Cerebellar nuclear complex (tissue), 1 donor: ENCODE results near the gene COL5A1.

Experiments
- DNase-seq, 2 experiments: peaks; one replicate each; lab custom pipeline; 2025; lab: John Stamatoyannopoulos, UW

COL5A1 gene

DNA sequence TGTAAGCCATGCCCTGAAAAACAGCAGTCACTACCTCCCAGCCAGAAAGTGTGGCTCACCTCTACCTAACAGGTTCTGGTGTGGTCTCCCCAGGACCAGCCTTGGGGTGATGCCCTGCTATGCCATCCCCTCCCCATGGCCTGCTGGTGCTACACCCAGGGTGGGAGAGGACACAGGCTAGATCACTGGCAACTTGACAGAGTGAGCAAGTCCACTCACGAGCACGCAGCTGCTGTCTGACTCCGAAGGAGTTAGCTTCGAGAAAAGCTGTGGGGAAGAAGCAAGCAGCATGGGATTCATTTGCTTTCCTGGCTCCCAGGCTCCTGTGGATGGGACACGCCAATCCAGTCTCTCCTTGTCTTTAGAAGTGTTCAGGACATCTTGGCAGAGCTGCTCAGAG lies 102.2 kb downstream of the COL5A1 start:
- no peak for DNase-seq

DNA sequence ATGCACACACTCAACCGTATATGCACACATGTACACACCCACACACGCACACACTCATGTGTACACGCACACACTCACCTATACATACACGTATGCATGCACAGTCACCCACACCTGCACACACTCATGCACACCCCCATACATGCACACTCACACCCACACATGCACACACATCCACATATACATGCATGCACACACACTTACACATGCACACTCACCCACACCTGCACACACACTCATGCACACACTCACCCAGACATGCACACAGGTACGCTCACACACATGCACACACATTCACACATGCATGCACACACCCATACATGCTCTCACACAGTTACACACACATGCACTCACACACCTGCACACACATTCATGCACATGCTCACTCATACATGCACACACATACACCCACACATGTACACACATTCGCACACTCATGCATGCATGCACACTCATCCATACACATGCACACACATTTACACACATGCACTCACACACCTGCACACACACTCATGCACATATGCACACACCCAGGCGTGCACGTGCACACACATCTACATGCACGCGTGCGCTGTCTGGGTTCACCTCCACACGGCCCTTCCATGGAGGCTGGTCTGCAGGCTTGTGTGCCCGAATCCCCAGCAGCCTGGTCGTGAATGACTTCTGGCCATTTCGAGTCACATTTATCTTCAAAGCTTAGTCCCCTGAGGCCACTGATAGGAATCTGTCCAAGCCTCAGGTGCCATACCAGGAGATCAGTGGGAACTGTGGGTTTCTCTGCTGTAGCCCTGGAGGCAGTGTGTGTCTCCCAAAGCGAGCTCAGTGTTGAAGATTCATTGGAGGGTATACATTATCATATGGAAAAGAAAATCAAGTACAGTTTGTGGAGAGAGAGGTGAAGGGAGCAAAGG lies 103.0 kb downstream of the COL5A1 start:
- DNase-seq: no peak

DNA sequence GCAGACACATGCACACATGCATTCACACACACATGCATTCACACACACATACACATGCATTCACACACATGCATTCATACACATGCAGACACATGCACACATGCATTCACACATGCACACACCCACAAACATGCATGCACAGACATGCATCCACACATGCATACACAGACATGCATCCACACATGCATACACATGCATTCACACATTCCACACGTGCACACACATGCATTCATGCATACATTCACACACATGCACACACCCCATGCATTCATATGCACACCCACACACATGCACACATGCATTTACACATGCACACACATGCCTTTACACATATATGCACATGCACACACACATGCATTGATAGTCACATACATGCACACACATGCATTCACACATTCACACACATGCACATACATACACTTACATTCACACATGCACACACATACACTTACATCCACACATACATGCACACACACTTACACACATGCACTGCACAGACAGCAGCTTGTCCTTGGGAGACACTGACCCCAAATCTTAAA lies 106.4 kb downstream of the COL5A1 start:
- DNase-seq: no peak

DNA sequence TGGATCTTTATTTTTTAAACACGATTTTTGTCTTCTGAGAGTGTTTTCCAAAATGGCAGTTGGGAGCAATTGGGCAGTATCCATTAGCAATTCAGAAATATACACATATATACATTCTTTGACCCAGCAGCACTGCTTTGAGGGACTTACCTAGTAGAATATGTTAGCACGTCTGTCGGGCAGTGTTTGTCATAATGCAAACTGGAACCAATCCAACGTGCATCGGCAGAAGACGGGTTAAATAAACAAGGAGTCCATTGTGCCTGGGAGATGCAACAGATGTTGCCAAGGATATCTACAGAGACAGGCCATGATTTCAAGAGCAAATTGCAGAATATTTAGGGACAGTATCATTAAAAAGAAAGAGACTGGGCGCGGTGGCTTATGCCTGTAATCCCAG lies 107.0 kb downstream of the COL5A1 start:
- no peak for DNase-seq

DNA sequence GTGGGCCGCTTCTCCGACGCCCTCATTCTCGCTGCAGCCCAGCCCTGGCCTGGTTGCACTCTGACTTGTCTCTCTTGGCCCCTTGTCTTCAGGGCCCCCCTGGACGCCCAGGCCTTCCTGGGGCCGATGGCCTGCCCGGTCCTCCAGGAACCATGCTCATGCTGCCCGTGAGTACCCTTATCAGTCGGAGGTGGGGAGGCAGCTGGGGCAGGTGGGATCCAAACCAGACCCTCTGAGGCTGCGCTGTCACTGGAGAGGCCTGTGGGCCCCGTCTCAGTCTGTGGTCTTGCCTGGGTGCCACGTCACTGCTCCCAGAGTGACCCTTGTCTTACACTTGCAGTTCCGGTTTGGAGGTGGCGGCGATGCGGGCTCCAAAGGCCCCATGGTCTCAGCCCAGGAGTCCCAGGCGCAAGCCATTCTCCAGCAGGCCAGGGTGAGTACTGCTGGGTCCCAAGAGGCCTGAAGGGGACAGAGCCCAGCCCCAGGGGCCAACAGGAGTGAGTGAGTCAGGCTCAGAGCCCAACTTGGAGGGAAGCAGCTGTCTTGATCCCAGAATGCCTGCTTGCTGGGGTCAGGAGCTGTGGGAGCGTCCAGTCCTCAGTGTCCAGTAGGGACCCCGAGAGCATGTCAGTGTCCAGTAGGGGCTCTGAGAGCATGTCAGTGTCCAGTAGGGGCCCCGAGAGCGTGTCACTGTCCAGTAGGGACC lies 109.0 kb downstream of the COL5A1 start:
- DNase-seq: no peak

DNA sequence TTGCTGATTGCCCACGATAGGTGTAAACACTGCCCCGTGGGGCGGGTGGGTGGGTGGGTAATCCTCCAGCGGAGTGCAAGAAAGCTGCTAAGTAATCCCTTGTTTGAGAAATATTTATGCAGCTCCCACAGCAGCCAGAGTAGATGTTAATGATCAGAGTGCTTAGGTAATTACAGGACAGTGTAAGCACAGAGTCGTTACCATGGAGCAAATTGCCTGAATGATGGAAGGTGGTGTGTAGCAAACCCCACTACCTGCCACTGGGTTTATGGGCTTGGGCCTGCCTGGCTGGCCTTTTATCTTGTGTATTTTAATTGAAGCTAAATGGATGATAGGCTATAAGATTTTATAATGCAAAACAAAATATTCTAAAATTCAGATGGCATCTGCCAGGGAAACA lies 110.0 kb downstream of the COL5A1 start:
- no peak for DNase-seq

DNA sequence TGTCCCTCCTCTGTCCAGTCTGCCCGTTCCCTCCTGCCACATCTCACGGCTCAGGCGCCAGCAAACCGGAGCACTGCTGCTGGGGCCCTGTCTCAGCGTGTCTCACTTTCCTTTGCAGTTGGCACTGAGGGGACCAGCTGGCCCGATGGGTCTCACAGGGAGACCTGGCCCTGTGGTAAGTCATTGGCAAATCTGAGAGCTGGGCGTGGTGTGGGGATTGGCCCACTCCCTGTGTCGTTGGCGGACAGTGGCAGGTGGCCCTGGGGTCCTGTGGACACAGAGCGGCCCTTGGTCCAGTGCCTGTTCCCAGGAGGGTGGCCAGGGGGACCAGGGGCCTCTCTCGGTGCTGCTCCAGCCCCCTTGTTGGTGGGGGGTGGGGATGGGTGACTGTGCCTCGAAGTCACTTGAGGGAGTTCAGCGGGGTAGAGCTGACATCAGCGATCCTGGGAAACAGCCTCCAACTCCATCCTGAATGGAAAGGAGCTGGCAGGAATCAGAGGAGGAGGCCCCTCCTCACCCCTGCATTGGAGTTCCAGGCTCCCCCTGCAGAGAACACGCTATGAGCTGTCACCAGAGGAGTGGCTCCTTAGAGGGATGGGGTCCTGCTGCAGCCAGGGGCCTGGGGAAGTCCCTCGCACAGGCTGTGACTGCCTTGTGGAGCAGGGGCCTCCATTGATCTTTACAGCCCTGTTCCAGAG lies 111.0 kb downstream of the COL5A1 start:
- DNase-seq: no peak

DNA sequence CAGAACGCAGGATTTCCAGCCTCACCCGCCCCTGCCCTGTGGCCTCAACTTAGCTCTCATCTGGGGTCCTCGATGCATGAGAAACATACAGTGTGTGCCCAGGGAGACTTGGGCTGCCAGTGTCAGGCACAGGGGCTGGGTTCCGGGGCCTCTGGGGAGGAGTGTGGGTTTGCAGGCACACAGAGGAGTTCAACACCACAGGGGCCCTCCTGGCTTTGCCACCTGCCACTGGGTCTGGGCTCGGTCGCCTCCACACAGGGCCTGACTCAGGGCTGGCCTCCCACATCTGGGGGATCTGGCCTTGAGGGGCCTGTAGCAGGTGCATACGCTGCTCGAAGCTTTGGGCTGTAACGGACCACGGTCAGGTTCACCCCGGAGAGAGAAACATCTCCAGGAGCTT lies 111.6 kb downstream of the COL5A1 start:
- no peak for DNase-seq

DNA sequence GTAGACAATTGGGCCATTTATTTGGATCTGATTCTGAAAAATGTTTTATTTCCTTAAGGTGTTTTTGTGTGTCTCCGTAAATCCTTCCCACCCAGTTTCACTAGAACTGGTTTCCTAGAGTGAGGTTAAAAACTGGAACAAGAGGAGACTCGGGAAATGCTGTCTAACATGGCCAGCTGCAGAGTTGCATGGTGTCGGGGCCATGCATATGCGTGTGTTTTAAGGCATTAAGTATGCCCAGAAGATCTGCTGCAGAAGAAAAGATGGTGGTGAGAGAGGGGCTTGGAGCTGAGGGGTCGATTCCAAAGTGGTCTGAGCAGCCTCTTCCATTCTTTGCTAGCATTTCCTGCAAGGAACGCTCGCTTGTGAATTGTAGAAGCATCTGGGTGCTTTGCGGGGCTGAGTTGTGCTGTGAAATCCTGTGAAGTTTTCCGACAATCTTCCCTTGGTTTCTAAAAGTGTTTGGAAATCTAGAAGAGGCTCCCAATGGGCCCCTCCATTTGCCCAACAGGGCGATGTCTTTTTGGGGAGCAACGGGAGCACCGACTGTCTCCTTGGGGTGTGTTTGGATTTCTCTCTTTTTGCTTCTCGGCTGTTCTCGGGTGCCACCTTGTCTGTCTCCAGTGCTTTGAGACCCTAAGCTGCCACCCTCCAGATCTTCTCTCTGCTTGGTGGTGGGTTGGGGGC lies 113.8 kb downstream of the COL5A1 start:
- no peak for DNase-seq

DNA sequence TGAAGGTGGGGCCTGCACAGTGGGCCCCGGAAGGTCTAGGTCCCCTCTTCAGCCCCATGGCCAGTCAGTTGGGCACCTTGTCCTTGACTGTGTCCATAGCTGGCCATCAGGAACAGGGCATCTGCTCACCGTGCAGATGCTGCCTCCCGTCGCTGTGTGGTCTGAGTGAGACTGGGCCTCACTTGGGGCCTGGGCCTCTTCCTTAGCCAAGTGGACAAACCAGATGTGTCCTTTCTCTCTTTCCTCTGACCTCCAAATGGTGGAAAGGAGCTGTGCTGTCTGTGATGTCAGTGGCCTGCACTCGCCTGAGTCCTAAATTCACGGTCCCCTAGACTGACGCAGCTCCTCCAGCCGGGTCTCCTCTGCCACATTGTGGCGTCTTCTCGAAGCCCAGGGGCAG lies 114.5 kb downstream of the COL5A1 start:
- no peak for DNase-seq

DNA sequence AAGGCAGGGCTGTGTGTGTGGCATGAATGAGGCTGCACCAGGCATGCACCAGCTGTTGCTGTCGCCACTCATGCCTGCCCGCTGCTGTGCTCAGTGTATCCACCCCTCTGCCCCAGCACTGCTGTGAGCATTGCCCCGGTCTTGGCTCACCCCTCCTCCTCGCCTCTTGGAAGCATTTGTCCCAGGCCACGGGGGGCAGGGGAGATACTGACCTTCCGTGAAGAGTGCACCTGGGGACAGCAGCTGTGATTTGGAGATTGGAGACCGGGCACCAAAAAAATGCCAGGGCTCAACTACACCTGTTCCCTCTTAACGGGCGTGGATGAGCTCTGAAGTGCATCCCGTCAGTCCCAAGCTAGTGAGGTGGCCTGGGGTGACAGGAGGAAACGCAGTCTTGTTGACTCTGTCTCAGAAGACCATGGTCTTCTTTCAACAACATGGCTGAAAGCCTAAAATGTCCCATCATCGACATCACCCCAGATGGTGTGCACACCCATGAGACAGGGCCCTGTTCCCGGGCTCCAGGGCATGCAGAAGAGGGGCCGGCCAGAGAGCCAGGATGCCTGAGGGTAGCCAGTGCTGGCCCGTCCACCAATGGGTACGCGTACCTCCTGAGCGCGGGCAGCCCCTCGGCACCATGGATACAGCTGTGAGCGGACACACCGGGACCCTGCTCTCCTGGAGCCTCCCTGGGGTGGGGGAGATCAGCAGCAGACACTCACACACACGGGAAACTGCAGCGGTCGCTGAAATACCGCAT lies 115.8 kb downstream of the COL5A1 start:
- no peak for DNase-seq

DNA sequence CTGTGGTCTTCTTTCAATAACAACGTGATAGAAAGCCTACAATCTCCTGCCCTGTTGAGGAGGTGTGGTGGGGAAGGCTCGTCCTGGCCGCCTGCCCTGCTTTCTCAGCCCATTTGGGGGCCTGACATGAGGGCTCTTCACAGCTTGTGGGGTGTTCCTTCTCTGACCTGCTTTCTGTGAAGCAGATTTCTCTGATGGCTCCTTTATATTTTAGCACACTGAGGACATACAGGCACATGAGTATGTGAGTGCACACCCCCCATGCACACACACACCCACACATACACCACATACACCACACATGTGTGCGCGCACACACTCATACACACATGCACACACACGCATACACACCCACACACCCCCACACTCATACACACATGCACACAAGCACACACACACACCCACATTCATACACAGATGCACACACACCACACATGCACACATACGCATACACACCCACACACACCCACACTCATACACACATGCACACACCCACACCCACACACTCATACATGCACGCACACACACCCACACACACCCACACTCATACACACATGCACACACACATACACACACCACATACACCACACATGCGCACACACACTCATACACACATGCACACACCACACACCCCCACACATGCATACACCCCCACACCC lies 117.5 kb downstream of the COL5A1 start:
- no peak for DNase-seq

DNA sequence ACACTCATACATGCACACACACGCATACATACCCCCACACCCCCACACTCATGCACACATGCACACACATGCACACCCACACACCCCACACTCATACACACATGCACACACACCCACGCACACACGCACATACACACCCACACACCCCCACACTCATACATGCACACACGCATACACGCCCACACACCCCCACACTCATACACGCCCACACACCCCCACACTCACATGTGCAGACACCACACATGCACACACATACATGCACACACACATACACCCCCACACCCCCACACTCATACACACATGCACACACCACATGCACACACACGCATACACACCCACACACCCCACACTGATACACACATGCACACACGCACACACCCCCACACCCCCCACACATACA lies 118.3 kb downstream of the COL5A1 start:
- DNase-seq: no peak

DNA sequence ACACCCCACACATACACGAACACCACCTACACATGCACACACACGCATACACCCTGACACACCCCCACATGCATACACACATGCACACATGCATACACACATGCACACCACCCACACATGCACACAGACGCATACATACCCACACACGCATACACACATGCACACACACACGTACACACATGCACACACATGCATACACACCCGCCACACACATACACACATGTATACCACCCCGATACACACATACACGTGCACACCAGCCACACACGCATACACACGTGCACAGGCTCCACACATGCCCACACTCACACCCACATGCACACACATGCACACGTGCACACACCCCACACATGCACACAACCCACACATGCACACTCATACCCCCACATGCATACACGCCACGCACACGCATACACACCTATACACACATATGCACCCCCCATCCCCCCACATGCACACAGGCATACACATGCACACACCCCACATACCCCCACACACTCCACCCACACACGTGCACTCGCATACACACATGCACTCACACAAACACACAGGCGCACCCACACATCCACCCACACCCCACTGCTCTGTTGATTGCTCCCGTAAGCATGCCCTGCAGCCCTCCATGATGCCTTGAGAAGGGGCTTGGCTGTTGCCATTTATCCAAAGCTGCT lies 119.3 kb downstream of the COL5A1 start:
- no peak for DNase-seq

DNA sequence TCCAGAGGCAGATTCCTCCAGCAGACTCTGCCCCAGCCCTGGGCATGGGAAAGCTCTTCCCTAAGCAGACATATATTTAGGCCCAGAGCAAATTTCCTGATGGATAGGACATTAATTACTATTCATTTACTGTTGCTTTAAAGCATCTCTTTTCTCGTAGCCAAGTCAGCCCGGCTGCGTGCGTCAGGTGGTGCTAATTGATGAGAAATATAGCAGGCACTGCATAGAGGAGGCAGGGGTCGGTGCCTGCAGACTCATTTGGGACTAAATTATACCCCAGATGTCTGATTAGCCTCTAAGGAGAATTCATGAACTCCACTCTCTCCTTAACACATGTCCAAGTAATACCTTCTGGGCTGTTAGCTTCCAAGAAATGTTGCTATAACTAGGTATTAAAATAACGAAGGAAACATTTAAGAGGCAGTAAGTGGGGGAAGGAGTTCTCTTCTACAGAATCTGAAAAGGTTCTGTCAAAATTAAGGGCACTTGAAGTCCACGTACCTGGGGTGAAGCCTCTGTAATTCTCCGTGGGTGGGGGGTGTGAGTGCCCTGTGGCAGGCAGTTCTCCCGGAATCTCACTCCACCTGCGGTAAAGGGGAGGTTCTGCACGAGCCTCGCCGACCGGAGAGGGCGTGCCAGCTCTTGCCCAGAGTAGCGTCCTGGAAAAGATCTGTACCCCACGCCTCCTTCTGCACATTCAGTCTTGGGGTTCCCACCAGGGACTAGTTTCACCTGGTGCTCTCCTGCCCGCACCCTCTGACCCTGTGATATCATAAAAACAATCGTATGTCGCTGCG lies 123.1 kb downstream of the COL5A1 start:
- DNase-seq: no peak

DNA sequence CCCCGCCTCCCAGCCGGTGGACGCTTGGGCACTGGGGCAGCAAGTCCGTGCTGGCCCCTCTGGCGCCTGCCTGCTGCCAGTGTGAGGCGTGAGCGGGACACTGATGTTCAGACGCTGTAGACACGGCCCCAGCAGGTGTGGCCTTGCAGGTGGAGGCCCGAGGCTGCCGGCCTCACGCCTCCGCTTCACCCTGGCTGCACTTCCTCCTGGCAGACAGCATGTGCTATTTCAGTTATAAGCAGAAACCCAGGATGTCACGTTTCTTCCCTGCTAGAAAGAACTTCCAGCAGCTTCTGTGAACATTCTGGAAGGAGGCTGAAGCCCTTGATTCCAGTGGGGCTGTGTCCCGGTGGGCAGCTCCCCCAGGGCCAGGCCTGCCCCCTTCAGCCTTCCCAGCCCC lies 124.2 kb downstream of the COL5A1 start:
- DNase-seq: no peak

DNA sequence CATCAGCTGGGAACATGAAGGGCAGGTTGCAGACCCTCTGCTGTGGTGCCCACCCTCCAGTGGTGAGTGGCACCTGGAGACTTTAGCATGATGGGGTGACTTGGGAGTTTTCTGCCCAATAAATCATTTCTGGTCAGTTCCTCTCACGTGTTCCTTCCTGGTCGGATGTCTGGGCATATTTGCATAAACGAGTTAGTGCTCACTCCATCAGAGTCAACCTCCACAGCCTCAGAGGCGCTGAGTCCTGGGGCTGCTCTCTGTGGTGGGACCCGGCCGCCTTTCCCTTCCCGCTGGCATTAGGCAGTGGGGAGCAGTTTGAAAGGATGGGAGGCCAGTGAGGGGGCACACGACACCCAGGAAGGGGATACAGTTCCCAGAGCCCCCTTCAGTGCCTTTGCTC lies 125.0 kb downstream of the COL5A1 start:
- no peak for DNase-seq

DNA sequence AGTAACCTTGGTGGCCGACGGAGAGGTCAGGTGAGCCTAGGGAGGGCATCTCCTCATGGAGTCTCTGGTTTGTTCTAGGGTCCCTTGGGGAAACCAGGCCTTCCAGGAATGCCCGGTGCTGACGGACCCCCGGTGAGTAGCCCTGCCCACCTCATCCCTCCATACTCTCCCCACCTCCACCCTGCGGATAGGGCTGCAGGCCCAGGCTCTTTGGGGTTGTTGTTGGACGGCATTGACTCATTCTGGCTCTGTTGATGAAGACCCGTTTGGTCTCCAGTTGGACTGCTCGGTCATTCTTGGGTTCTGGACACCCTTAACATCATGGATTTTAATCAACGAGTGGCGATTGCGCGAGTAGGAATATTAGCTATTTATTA lies 126.7 kb downstream of the COL5A1 start:
- DNase-seq: no peak

DNA sequence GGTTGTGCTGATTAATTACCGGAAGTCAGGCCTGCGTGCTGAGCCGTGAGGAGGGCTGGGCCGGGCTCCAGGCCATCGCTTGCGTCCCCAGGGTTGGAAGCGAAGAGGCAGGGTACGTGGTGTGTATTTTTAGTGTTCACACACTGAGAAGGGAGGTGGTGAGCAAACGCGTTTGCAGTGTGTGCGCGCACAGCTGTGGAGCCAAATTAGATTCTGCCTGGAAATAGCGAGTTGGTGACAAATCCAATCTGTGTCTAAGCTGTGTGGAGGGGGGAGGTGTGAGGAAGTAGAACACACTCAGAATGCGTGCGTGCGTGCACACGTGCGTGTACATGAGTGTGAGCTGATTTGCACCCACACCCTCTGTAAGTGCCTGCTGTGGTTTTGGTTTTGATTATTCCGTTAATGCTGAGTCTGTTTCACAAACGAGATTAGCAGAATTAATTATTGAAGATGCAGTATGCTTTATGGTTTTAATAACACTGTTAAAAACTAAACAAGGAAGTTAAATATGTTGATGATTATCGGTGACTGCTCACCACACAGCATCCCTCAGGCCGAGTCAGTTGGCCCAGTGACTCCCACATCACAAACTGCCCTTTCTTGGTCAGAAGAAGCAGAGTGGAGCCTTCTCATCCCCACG lies 127.2 kb downstream of the COL5A1 start:
- DNase-seq: no peak
